H9 (cell line): ENCODE data around the gene PCDHGB1. TPM values are rescaled to one million over a fixed set of nuclear protein-coding genes. Genes with fewer than 3 reads are reported as not detected.

Source experiments
- DNase-seq: peaks from one replicate; pipeline ENCODE4 v3.0.0-alpha.2; 2017
- H2AFZ ChIP-seq: one replicate; pipeline ENCODE4 v1.6.1; 2013; ENCODE audit warnings: mild to moderate bottlenecking, low read length, control low read depth, moderate library complexity
- H2AK5ac ChIP-seq: 2 replicates; pipeline ENCODE4 v1.6.1; 2013; ENCODE audit warnings: low read length, control low read depth, mixed read lengths; ENCODE audit not compliant: insufficient read length
- H2BK120ac ChIP-seq: one replicate; pipeline ENCODE4 v1.6.1; 2013; ENCODE audit warnings: low read depth, mild to moderate bottlenecking, low read length, control low read depth, inconsistent platforms; ENCODE audit not compliant: poor library complexity, severe bottlenecking
- H2BK12ac ChIP-seq: 2 replicates; pipeline ENCODE4 v1.6.1; 2013; ENCODE audit warnings: low read length, control low read depth, mixed read lengths, low read depth; ENCODE audit not compliant: insufficient read length
- H2BK15ac ChIP-seq: 2 replicates; pipeline ENCODE4 v1.6.1; 2013; ENCODE audit warnings: low read depth, low read length, control low read depth
- H2BK20ac ChIP-seq: one replicate; pipeline ENCODE4 v1.6.1; 2013; ENCODE audit warnings: low read depth, mild to moderate bottlenecking, low read length, control low read depth, inconsistent platforms; ENCODE audit not compliant: poor library complexity, severe bottlenecking
- H2BK5ac ChIP-seq: 2 replicates; pipeline ENCODE4 v1.6.1; 2013; ENCODE audit warnings: low read length, control low read depth, mixed read lengths; ENCODE audit not compliant: insufficient read length
- H3K14ac ChIP-seq: 2 replicates; pipeline ENCODE4 v1.6.1; 2013; ENCODE audit warnings: low read length, control low read depth; ENCODE audit not compliant: insufficient read depth
- H3K18ac ChIP-seq: 2 replicates; pipeline ENCODE4 v1.6.1; 2013; ENCODE audit warnings: low read depth, mild to moderate bottlenecking, mixed read lengths, low read length, control low read depth; ENCODE audit not compliant: insufficient read length
- H3K23ac ChIP-seq: 2 replicates; pipeline ENCODE4 v1.6.1; 2013; ENCODE audit warnings: low read length, control low read depth, mixed read lengths, low read depth; ENCODE audit not compliant: insufficient read length
- H3K23me2 ChIP-seq: 2 replicates; pipeline ENCODE4 v1.6.1; 2013; ENCODE audit warnings: low read depth, mild to moderate bottlenecking, mixed read lengths, low read length, control low read depth; ENCODE audit not compliant: insufficient read length, poor library complexity, severe bottlenecking
- H3K27ac ChIP-seq: 2 replicates; pipeline ENCODE4 v1.5.1; 2013; ENCODE audit warnings: low read length, control low read depth, mixed read lengths, low read depth; ENCODE audit not compliant: insufficient read length
- H3K27me3 ChIP-seq: 2 replicates; pipeline ENCODE4 v1.6.1; 2013; ENCODE audit warnings: low read length, control low read depth, inconsistent platforms; ENCODE audit not compliant: insufficient read depth
- H3K4ac ChIP-seq: 2 replicates; pipeline ENCODE4 v1.6.1; 2013; ENCODE audit warnings: low read depth, mild to moderate bottlenecking, control low read depth, inconsistent platforms, low read length, moderate library complexity
- H3K4me1 ChIP-seq: 2 replicates; pipeline ENCODE4 v1.6.1; 2013; ENCODE audit warnings: low read length, control low read depth, inconsistent platforms; ENCODE audit not compliant: insufficient read depth
- H3K4me2 ChIP-seq: 2 replicates; pipeline ENCODE4 v1.6.1; 2013; ENCODE audit warnings: low read length, control low read depth, mixed read lengths; ENCODE audit not compliant: insufficient read length, insufficient read depth
- H3K56ac ChIP-seq: 2 replicates; pipeline ENCODE4 v1.6.1; 2013; ENCODE audit warnings: low read depth, mild to moderate bottlenecking, mixed read lengths, low read length, control low read depth; ENCODE audit not compliant: insufficient read length
- H3K79me1 ChIP-seq: 2 replicates; pipeline ENCODE4 v1.6.1; 2013; ENCODE audit warnings: low read depth, mild to moderate bottlenecking, moderate library complexity, low read length, control low read depth, inconsistent platforms; ENCODE audit not compliant: insufficient read depth, poor library complexity, severe bottlenecking
- H3K79me2 ChIP-seq: 2 replicates; pipeline ENCODE4 v1.6.1; 2013; ENCODE audit warnings: low read length, control low read depth, inconsistent platforms; ENCODE audit not compliant: insufficient read depth
- H3K9ac ChIP-seq: 2 replicates; pipeline ENCODE4 v1.6.1; 2013; ENCODE audit warnings: low read length, control low read depth, mixed read lengths; ENCODE audit not compliant: insufficient read length; ENCODE audit errors: extremely low read depth
- H3K9me3 ChIP-seq: one replicate; pipeline ENCODE4 v1.6.1; 2013; ENCODE audit warnings: low read depth, low read length, inconsistent platforms; ENCODE audit not compliant: control insufficient read depth
- H3T11ph ChIP-seq: one replicate; pipeline ENCODE4 v1.6.1; 2013; ENCODE audit warnings: mild to moderate bottlenecking, low read length, control low read depth, inconsistent platforms
- H4K20me1 ChIP-seq: one replicate; pipeline ENCODE4 v1.6.1; 2013; ENCODE audit not compliant: control insufficient read depth, insufficient read length, insufficient read depth
- H4K5ac ChIP-seq: 2 replicates; pipeline ENCODE4 v1.6.1; 2013; ENCODE audit warnings: low read depth, mild to moderate bottlenecking, mixed read lengths, low read length, control low read depth; ENCODE audit not compliant: insufficient read length
- H4K8ac ChIP-seq: replicated peaks from 2 replicates; pipeline ENCODE4 v1.6.1; 2013; ENCODE audit warnings: low read length, control low read depth, mixed read lengths, low read depth; ENCODE audit not compliant: insufficient read length
- H4K91ac ChIP-seq: 2 replicates; pipeline ENCODE4 v1.6.1; 2013; ENCODE audit warnings: low read depth, mild to moderate bottlenecking, moderate library complexity, mixed read lengths, low read length, control low read depth; ENCODE audit not compliant: insufficient read length
- H3K27ac Mint-ChIP-seq, 3 experiments: 2 replicates in 2 of 3; 3 replicates in 1 of 3; pipeline ENCODE4 v1.8.0; 2020 to 2021; ENCODE audit warnings: mixed read lengths in 3 of 3, mild to moderate bottlenecking in 1 of 3, moderate library complexity in 1 of 3
- H3K27me3 Mint-ChIP-seq: 2 replicates; pipeline ENCODE4 v1.8.0; 2021; ENCODE audit warnings: low read depth, mild to moderate bottlenecking, moderate library complexity, mixed read lengths
- H3K36me3 Mint-ChIP-seq, 3 experiments: 2 replicates in 2 of 3; 3 replicates in 1 of 3; pipeline ENCODE4 v1.8.0; 2020 to 2021; ENCODE audit warnings: low read depth in 3 of 3, mixed read lengths in 3 of 3; ENCODE audit not compliant: insufficient read depth in 1 of 3
- H3K4me1 Mint-ChIP-seq, 2 experiments: 2 replicates each; pipeline ENCODE4 v1.8.0; 2020; ENCODE audit warnings: mixed read lengths in 2 of 2
- H3K4me3 Mint-ChIP-seq, 2 experiments: 2 replicates in 1 of 2; 3 replicates in 1 of 2; pipeline ENCODE4 v1.8.0; 2020 to 2021; ENCODE audit warnings: mild to moderate bottlenecking in 2 of 2, mixed read lengths in 2 of 2, moderate library complexity in 1 of 2
- H3K9me3 Mint-ChIP-seq, 2 experiments: 2 replicates in 1 of 2; 3 replicates in 1 of 2; pipeline ENCODE4 v1.8.0; 2020; ENCODE audit warnings: mild to moderate bottlenecking in 2 of 2, mixed read lengths in 2 of 2, moderate library complexity in 1 of 2
- CTCF ChIP-seq: fragments of 200-600 bp; sonication (generic); conservative IDR thresholded peaks from 3 replicates; pipeline ENCODE4 v1.8.0; 2021; ENCODE audit warnings: antibody characterized with exemption, mild to moderate bottlenecking
- WGBS: extraction: QIAGEN DNeasy Blood & Tissue Kit; methylation state at CpG from one replicate; pipeline ENCODE4 v1.1.7; 2013; ENCODE audit warnings: missing lambda C conversion rate, low lambda C conversion rate, mixed read lengths; ENCODE audit not compliant: insufficient read length; ENCODE audit errors: extremely low coverage; 5-methylcytosine and 5-hydroxymethylcytosine counted together
- total RNA-seq: library from RNA; stranded (reverse); gene quantifications from 2 replicates; pipeline ENCODE4 v1.2.1, GENCODE V29; 2021

PCDHGB1 gene
- total RNA-seq, 1 experiment from 2014 or later, result 5.0 TPM

- H2BK15ac ChIP-seq, result no peak overlapping the region
- H3K27ac ChIP-seq, result no peak overlapping the region
- no peak overlapping the region for H3K9ac ChIP-seq
- H4K5ac ChIP-seq, result no peak overlapping the region
- no peaks in the 10 kb centered on the region for H4K20me1 ChIP-seq
- no peak overlapping the region for H4K8ac ChIP-seq
- no peaks in the 10 kb centered on the region for H3K79me2 ChIP-seq
- no peak overlapping the region for H3T11ph ChIP-seq
- Mint-ChIP-seq H3K4me3 (no peak overlapping the region), H3K36me3 (peaks cover 20 to 68% (median 50%) of the 10 kb centered on the region in 3 experiments), H3K9me3 (peaks cover 60 to 63% of the 10 kb centered on the region in 2 experiments), H3K4me1 (peaks cover 2 to 3% of the 10 kb centered on the region in 2 experiments; a peak in 2 of 4 replicates), H3K27me3 (peaks cover 3% of the 10 kb centered on the region), H3K27ac (no peak overlapping the region)
- WGBS, result no CpG with 5 or more reads among the region's 24 CpGs
- H3K56ac ChIP-seq, result no peak overlapping the region
- H2BK120ac ChIP-seq, result no peak overlapping the region
- H3K14ac ChIP-seq, result no peak overlapping the region
- H3K4ac ChIP-seq, result no peak overlapping the region
- H4K91ac ChIP-seq, result no peak overlapping the region
- H3K79me1 ChIP-seq, result no peaks in the 10 kb centered on the region
- peaks cover 32% of the 10 kb centered on the region for H3K9me3 ChIP-seq
- no peak overlapping the region for H3K4me2 ChIP-seq
- no peaks in the 10 kb centered on the region for H3K27me3 ChIP-seq
- no peak for TF ChIP-seq CTCF
- no peaks in the 10 kb centered on the region for H3K23me2 ChIP-seq
- no peak overlapping the region for H2AFZ ChIP-seq
- no peak overlapping the region for H2BK20ac ChIP-seq
- DNase-seq, result no peak
- no peak overlapping the region for H2BK5ac ChIP-seq
- H2BK12ac ChIP-seq, result no peak overlapping the region
- no peak overlapping the region for H3K18ac ChIP-seq
- no peak overlapping the region for H2AK5ac ChIP-seq
- H3K4me1 ChIP-seq, result no peaks in the 10 kb centered on the region
- no peak overlapping the region for H3K23ac ChIP-seq
Observed at GRCh38 chr5:141355641-141356040, 5.7 kb downstream of the PCDHGB1 start.
